GM13976 (cell line): Measurements from ENCODE around the gene WDR62.
A peak's percentile ranks its signal among the peaks of the same experiment; 100 is the strongest.
"Not testable (repeated sequence)": the region's sequence is repeated elsewhere in the genome, so short reads cannot be mapped to it uniquely, and the experiment has no call there.

Experiments used
- DNase-seq: peaks from one replicate; pipeline ENCODE4 v3.0.0; 2012; ENCODE audit warnings: low spot score
- in situ Hi-C: fragments of 300-500 bp; cut with MboI; formaldehyde crosslinking; loops from one replicate; pipeline ENCODE4 v1.12.0; 2022; ENCODE audit warnings: low sequenced_read_pairs, mixed read lengths, inconsistent platforms; ENCODE audit not compliant: unreplicated experiment
- TF ChIP-seq, protein P1 (sequence below): IDR thresholded peaks from 2 replicates; pipeline ENCODE4 v1.5.1; 2012; ENCODE audit warnings: borderline replicate concordance, mild to moderate bottlenecking; ENCODE audit not compliant: insufficient read depth; ENCODE audit errors: extremely low read depth, missing control alignments, control extremely low read depth

The WDR62 gene

DNA sequence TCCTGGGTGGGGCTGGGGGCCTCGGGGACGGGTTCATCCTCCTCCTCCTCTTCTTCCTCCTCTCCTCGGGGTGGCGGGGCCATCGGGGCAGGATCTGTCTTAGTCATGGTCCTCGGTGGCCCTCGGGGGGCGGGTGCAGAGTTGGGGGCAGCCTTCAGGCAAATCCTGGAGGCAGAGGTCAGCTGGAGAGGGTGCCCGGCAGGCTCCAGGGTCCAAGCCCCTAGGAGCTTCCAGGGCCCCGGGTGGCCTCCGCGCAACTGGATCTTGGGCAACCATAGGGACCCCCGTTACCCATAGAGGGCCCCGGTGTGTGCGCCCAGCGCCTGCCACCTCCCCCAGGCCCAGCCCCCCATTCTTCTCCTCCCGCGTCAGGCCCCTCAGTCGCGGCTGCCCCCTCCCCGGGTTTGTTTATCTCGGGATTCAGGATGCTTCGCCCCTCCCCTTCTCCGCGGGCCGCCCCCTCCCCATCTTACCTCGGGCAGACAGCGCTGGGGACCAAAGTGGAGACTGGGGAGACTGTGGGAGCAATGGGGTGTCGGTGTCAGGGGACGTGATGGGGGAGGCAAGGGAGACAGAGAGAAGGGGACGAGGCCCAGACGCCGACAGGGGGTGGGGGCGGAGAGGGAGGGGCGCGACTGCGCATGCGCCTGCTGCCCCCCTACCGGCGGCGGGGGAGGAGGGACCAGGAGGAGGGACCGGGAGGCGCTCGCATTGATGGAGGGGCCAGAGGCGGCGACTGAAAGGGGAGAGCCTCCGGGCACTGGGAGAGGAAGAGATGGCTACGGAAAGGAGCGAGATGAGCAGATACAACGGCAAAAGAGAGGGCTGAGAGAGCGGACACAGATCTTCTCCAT lies 22.2 kb upstream of the WDR62 start, which contains the start of gene CLIP3:
Gene CLIP3, minus strand, starts transcription at position 623 of the 854 bp plus-strand sequence. Its CDS starts 516 bp downstream, at position 107.
- in situ Hi-C loops, result no loop called here
- TF ChIP-seq, protein P1, sequence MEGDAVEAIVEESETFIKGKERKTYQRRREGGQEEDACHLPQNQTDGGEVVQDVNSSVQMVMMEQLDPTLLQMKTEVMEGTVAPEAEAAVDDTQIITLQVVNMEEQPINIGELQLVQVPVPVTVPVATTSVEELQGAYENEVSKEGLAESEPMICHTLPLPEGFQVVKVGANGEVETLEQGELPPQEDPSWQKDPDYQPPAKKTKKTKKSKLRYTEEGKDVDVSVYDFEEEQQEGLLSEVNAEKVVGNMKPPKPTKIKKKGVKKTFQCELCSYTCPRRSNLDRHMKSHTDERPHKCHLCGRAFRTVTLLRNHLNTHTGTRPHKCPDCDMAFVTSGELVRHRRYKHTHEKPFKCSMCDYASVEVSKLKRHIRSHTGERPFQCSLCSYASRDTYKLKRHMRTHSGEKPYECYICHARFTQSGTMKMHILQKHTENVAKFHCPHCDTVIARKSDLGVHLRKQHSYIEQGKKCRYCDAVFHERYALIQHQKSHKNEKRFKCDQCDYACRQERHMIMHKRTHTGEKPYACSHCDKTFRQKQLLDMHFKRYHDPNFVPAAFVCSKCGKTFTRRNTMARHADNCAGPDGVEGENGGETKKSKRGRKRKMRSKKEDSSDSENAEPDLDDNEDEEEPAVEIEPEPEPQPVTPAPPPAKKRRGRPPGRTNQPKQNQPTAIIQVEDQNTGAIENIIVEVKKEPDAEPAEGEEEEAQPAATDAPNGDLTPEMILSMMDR, result no peak
- DNase-seq, result peak; percentile 87

DNA sequence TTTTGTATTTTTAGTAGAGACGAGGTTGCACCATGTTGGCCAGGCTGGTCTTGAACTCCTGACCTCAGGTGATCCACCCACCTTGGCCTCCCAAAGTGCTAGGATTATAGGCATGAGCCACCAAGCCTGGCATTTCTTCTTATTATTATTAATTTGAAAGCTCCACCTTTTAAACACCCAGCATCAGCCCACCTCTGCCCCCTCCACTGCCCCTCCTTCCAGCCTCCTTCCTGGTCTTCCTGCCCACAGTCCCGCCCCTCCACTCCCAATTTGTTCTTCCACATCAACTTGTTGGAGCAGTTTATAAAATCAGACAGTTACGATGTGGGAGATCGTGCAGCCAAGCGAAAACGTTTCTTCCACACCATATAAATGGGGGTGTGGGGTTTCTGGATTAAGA lies 14.2 kb upstream of the WDR62 start:
- in situ Hi-C loops, result no loop called here
- TF ChIP-seq, protein P1, result no peak
- DNase-seq, result no peak

DNA sequence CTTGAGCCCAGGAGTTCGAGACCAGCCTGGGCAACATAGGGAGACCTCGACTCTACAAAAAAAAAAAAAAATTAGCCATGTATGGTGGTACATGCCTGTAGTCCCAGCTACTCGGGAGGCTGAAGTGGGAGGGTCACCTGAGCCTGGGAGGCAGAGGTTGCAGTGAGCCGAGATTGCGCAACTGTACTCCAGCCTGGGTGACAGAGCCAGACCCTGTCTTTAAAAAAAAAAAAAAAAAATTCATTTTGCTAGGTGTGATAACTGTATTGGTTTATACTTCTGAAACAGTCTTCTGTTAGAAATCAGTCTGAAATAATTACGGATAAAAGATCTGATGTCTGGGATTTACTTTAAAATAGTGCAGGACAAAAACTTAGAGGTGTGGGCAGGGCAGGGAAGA lies 13.6 kb upstream of the WDR62 start:
- DNase-seq, in situ Hi-C loops: not testable (repeated sequence)

DNA sequence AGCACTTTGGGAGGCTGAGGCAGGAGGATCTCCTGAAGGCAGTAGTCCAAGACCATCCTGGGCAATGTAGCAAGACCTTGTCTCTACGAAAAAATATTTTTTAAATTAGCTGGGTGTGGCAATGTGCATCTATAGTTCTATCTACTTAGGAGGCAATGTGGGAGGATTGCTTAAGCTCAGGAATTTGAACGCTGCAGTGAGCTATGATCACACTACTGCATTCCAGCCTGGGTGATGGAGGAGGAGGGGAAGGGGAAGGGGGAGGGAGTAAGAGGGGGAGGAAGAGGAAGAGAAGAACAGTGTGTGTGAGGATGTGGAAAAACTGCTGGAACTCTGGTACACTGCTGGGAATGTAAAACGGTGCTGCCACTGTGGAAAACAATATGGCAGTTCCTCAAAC lies 12.9 kb upstream of the WDR62 start:
- DNase-seq, result no peak
- TF ChIP-seq, protein P1, result no peak
- in situ Hi-C loops, result no loop called here

DNA sequence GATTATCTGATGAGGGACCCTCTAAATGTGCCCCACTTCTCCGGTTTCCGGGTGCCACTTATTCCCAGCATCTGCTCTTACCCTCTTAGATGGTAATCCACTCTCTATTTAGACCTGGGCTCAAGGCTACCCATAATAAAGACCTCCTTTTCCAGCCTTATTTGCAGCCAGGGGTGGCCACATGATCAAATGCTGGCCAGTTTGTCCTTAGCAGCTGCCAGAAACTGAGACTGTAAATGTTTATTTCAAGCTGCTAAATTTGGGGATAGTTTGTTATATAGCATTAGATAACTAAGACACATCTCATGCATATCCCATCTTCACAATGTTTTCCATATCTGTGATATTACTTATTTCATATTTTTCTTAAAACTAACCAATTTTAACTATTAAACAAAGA lies 10.7 kb upstream of the WDR62 start:
- no peak for DNase-seq
- in situ Hi-C loops, result no loop called here

DNA sequence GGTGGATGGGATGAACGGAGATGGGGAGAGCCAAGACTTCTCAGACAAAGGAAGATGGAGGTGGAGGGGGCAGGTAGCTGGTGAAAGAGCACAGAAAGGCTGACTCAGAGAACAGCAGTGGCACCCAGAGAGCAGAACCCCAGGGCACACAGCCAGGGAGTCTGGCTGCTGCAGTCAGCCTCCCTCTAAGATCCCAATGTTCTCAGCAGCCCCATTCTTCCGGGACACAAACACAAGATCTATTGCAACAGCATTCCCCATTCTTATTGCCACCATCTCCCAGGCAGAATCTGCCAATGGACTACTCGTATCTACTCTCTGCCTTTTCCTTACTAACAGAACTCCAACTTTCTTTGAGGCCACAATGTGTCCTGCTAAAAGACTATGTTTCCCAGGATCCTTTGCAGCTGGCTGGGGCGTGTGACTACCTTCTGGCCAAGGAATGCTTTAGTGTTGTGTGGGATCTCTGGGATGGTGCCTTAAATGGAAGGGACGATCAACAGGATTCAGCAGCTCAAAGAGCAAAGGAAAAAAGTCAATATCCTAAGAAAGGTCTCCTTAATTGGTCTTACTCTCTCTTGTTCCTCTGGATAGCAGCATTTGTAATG lies 8.2 kb upstream of the WDR62 start:
- TF ChIP-seq, protein P1, result no peak
- DNase-seq, result no peak
- in situ Hi-C loops, result no loop called here

More for the DNA sequence above, 10.7 kb upstream of the WDR62 start:
- TF ChIP-seq, protein P1, result no peak

DNA sequence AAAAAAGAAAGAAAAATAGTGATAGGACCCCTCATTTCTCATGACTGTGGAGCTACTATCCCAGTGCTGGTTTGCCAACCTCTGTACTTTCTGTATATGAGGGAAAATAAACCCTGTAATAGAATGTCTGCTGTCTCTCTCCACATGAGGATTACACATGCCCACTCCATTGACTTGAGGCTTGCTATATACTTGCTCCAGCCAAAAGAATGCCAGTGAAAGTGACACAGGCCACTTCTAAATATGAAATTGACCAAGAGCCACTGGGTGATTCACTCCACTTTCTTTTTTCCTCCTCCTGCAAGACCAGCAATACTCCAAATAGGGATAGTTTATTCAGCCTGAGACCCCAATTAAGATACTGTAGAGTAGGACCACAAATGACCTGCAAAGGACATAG lies 6.9 kb upstream of the WDR62 start:
- in situ Hi-C loops, result no loop called here
- TF ChIP-seq, protein P1, result no peak
- DNase-seq, result no peak
